Activated CD4-positive, alpha-beta T cell treated with anti-CD3 and anti-CD28 coated beads for 1 hour (primary cell): Measurements from ENCODE around the gene SMG6.

Experiments used
- DNase-seq: peaks from one replicate; pipeline ENCODE4 v3.0.0-alpha.2; 2020

Gene SMG6

DNA sequence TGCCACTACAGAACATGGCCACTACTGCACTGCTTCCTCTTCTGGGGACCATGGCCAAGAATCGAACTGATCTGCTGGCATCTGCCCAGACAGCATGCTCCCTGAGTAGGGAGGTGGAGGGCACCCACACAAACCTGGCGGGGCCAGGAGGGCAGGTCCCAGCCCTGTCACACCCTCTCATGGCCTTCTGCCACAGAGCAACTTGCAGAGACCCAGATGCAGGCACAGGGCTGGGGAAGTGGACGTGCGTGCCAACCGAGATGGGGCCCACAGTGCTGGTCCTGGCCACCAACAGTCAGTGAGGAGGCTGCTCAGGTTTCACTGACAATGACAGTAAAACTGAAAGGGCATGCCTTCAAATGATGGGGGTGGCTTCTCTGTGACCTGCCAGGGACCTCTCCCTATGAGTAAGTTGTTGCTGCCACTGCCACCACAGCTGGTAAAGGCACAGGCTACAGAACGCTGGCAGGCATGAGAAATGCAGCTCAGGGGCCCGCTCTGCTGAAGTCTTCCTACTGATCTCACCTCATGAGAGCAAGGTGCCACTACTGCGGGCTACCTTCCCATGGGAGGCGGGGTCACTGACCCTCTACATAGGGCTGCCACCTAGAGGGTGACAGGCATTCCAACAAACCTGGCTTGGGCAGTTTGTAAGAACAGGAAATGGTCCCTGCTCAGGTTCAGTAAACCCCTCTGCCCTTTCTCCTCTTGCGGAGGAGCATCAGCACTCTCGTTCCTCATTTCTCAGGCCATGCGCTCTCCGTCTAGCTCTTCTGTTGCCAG lies 233.2 kb downstream of the SMG6 start:
- no peak for DNase-seq

DNA sequence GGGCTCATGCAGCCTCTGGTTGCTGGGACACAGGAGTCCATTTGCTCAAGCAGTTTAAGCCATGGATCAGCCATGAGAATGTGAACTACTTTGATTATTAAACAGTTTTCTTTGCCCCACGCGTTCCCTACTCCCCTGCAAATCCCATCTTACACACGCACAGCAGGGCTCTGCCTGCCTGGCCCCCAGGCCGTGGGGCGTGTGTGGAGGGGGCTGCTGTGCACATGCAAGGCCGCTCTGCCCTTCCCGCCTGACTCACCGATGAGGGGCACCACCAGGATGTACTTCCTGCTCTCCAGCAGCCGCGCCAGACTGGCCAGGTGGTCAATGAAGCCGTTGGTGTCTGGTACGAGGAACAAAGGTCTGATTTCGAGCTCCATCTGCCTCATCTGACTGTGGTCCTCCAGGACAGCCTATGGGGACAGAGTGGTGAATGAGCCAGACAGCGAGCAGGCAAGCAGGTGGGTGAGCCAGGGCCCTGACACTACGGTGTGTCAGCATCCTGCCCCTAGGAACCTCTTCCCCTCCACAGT lies 235.0 kb downstream of the SMG6 start:
- DNase-seq: no peak

DNA sequence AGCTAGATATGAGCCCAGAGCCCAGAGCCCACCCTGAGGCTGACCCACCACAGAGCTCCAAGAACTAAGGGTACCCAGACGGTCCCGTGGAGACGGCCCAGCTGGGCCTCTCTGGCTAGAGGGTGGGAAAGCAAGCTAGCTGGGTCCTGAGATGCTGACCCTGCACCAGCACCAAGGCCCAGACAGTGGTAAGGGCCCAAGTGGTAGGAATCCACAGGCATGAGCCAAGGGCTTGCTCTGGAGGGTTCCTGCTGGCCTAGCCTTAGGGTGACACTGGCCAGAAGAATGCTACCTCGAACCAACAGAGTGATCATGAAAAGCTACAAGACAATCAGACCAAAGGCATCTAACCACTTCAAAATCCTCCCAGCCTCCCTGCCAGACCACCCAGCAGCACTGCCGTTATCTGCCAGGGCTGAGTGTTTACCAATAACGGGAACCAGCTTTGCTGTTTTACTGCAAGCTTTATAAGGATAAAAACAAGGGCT lies 235.5 kb downstream of the SMG6 start:
- no peak for DNase-seq

- DNase-seq: no peak
These were observed 236.0 kb downstream of the SMG6 start for GRCh38 chr17:2067608-2068024.

- DNase-seq: no peak
These were observed 236.5 kb downstream of the SMG6 start for GRCh38 chr17:2067048-2067561.

DNA sequence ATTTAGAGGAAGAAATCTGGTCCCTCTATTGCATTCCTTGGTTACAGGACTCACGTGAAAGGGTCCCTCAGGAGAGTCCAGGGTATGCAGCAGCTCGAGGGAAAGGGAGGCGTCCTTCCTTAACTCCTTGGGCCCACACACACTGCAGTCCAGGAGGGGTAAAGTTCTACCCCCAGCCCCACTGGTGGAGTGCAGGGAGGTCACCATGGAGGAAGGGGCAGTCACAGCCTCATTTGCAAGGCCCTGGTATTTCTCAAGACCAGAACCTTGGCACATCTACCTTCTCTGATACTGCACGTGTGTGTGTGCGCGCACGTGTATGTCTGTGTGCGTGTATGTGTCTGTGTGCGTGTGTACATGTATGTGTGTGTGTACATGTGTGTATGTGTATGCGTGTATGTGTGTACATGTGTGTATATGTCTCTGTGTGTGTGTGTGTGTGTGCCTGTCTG lies 237.6 kb downstream of the SMG6 start:
- no peak for DNase-seq

DNA sequence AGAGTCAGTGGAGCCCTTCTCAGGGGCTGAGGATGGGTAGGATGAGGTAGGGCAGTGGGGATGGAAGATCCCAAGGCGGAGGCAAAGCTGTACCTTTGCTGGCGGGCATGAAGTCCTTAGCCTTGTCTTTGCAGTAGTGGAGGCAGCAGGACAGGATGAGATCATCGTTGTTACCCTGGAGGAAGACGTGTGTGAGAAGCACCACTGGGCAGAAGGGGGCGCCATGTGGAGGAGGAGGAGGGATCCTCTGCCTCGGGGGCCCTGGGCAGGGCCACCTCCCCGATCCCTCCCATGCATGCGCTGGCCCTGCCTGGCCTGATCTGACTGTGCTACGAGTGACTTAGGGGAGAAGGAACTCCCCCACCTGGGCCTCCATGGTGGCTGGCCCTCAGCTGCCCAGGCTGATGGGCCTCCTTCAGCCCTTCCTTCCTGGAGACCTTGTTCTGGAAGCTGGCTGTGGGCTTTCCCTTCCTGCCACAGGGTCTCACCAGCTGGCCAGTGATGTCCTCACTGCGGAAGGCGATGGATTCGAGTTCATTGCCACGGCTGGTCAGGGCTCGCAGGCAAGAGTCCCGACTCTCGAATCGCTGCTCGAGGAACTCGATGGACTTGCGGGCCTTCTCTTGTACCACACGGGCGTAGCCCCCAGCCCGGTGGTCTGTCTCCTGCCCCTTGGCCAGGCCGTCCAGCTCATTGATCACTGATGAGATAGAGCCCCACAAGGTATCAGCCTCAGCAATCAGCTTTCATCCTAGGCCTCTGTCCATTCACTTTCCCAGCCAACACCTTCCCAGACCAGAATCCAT lies 238.4 kb downstream of the SMG6 start:
- DNase-seq: no peak

GRCh38 chr17:2064520-2064971 lies 239.0 kb downstream of the SMG6 start:
- no peak for DNase-seq

DNA sequence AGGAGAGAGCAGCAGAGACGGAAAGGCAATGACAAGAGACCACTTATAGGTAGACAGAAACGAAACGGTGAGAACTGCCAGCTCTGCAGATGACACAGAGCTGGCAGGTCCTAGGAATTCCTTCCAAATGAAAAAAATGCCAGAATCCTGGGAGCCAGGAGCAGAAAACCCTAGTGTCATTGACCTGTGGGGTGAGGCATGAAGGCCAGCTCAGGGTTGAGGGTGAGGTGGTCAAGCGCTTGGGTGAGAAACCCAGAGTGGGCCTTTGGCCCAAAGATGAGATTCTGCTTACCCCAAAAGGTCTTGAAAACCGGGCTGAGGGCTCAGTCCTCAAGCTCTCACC lies 239.5 kb downstream of the SMG6 start:
- DNase-seq: no peak

- DNase-seq: no peak
These were observed 240.1 kb downstream of the SMG6 start for GRCh38 chr17:2063261-2064146.

DNA sequence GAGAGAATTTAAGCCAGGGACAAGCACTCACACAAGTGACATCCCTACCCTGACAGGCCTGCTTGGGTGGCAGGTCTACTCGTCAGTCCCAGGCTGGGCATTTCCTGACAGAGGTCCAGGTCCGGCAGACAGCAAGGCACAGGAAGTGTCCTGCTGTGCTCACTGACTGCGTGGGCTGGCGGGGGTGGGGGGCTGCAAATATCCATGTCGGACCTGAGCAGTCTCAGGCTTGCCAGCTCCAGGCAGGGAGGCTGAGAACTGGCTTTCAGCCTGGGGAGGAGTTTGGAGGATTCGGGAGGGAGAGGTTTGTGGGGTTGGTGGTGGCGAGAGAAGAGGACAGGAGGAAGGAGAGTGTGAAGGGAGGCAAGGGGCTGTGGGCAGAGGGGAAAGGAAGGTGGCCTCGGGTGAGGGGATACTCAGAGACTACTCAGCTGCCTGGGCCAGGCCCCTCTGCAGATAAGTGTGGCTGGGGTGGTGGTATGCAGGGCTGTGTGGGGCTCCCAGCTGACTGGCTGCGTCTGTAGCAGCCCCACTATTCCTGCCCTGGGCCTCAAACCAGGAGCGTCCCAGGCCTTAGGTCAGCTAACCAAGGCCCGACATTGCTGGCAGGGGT lies 240.9 kb downstream of the SMG6 start:
- no peak for DNase-seq

DNA sequence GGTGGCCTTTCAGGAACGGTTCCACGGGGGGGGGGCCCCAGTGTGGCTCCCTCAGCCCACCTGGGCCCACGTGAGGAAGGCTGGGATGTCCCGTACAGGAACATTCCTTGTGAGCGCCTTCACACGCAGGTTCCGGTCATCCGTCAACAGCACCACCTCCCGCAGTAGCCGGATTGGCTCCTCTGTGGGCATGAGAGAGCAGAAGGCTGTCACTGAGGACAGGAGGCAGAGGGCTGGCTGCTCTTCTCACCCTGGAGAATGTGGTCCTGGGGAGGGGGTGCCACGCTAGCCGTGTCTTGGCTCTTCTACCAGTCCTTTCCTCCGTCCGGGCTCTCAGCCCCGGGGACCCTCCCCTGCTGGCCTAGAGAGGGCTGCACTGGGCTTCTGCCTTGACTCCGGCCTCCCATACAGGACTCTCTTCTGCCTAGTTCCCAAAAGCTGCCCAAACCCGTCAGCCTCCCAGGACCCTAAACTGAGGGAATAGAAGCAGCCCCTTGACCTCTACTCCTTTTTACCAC lies 242.1 kb downstream of the SMG6 start:
- DNase-seq: no peak

DNA sequence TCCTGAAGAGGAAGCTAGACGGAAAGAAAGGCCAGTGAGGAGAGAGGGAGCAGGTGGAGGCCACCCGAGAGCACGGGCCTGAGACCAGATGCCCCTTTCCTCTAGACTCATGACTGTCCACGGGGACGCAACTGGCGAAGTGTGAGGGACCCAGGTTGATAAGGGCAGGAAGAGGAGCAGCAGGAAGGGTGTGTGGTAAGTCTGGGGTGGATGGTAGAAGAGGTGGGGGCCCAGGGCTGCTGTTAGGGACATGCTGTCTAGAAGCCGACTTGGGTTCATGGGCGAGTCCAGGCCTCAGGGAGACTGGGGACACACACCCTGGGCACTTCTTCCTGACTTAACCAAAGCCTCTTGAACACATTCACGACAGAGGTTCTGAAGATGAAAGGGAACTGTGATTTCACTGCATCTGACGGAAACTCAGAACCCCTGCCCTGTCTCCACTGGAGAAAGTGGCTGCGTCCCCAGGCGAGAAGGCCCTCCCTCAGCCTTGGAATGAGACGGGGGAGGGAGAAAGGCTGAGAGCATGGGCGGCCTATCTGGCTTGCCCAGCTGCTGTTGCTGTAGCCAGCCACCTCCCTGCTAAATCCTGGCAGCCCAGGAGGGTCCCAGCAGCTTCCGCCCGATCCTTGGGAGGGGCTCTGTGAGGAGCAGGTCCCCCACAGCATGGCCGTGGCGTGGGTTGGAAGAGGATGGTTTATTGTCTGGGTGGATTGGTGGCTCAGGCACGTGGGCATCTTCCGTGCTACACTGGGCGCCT lies 242.7 kb downstream of the SMG6 start:
- no peak for DNase-seq

GRCh38 chr17:2060385-2060658 lies 243.3 kb downstream of the SMG6 start:
- no peak for DNase-seq

- no peak for DNase-seq
These were observed 243.8 kb downstream of the SMG6 start for GRCh38 chr17:2059547-2060384.

GRCh38 chr17:2058586-2059546 lies 244.7 kb downstream of the SMG6 start:
- no peak for DNase-seq

GRCh38 chr17:2057760-2058585 lies 245.6 kb downstream of the SMG6 start:
- DNase-seq: no peak

DNA sequence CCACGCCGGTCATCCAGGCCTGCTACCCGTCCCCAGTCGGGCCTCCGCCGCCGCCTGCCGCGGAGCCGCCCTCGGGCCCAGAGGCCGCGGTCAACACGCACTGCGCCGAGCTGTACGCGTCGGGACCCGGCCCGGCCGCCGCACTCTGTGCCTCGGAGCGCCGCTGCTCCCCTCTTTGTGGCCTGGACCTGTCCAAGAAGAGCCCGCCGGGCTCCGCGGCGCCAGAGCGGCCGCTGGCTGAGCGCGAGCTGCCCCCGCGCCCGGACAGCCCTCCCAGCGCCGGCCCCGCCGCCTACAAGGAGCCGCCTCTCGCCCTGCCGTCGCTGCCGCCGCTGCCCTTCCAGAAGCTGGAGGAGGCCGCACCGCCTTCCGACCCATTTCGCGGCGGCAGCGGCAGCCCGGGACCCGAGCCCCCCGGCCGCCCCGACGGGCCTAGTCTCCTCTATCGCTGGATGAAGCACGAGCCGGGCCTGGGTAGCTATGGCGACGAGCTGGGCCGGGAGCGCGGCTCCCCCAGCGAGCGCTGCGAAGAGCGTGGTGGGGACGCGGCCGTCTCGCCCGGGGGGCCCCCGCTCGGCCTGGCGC lies 246.3 kb downstream of the SMG6 start:
- DNase-seq: no peak
